HG02884 (cell line): ENCODE measurements around the gene TIAL1.
"Not testable (repeated sequence)": the region's sequence is repeated elsewhere in the genome, so short reads cannot be mapped to it uniquely, and the experiment has no call there.

Experiments
- ATAC-seq: cut with Tn5 transposase; IDR thresholded peaks from one replicate; pipeline ENCODE4 v1.9.1; 2021; ENCODE audit warnings: mild to moderate bottlenecking, moderate library complexity; ENCODE audit not compliant: unreplicated experiment

TIAL1 gene

GRCh38 chr10:119532251-119532650 is 64.5 kb downstream of the TIAL1 start:
- ATAC-seq: not testable (repeated sequence)

- ATAC-seq: no peak
Measured at GRCh38 chr10:119531067-119531466, 65.7 kb downstream of the TIAL1 start.

DNA sequence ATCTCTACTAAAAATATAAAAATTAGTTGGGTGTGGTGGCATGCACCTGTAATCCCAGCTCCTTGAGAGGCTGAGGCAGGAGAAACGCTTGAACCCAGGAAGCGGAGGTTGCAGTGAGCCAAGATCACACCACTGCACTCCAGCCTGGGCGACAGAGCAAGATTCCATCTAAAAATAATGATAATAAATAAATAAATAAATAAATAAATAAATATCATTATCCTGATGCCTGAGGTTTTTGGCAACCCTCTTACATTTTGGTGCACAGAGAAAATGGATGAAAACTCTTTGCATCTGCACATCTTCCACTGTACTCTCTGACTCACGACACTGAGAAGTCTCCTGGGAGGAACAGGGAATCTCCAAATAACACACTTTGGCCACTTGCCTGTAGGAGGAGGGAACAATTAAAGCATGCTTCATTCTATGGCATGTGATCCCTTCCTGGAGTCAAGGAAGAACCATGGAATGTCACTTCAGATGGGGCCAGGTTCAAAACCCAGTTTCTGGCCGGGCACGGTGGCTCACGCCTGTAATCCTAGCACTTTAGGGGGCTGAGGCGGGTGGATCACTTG is 68.0 kb downstream of the TIAL1 start:
- not testable (repeated sequence) for ATAC-seq

- no peak for ATAC-seq
Measured at GRCh38 chr10:119526621-119527592, 69.9 kb downstream of the TIAL1 start.

DNA sequence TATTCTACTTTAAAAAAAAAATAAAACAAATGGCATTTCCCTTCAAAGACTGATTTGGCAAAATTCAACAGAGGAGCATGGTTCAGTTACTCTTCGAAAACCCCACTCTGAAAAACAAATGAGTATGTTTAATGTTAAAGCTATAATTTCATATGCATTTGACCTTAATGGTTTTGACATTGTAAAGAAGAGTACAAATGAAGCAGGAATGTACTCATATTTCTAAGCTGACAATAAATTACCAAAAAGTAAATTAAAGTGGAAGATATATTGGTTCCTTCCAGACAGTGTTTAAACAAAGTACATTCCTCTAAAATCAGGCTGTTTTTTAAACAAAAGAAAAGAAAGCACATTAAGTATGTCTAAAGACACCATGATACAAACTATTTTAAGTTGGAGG is 70.6 kb downstream of the TIAL1 start:
- ATAC-seq: no peak

- no peak for ATAC-seq
Measured at GRCh38 chr10:119525116-119525515, 71.6 kb downstream of the TIAL1 start.

- ATAC-seq: no peak
Measured at GRCh38 chr10:119524720-119525070, 72.1 kb downstream of the TIAL1 start.

DNA sequence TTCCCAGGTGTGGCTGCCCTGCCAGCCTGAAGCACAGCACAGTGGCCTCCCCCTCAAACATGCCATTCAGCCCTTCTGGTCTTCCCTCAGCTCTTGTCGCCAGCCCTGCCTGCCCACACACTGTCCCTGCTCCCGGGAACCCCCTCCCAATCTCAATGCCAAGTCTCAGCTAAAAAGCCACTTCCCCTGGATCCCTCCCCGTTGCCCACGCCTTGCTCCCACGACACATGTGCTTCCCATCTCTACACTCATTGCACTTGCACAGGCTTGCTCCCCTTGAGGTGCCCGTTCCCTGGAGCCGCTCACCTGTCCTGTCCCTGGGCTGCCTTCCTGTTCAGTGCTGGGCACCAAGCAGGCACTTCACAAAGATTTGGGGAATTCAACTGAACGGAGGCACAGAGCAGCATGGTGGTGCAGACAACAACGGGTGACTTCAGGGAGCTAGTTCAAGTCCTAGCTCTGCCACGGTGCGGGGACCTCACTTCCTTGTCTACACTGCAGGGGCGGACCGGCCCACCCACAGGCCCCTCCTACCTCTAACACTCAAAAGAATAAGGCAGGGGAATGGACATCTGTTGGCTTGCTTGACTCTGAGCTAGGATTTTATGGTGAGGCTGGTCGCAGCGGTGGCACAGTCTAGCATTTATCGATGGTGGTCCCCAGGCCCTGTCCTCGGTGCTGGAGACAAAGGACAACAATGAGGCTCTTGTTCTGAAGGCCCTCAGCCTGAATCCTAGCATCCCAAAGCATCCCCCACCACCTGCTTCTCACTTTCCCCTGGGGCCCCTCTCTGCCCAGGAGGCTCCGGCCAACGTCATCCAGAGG is 72.7 kb downstream of the TIAL1 start:
- ATAC-seq: no peak
